GM21390 (cell line): ENCODE results near the gene DNAJC5G.
A peak's percentile ranks its signal among the peaks of the same experiment; 100 is the strongest.
"Not testable (repeated sequence)": the region's sequence is repeated elsewhere in the genome, so short reads cannot be mapped to it uniquely, and the experiment has no call there.

ENCODE experiments used
- ATAC-seq: cut with Tn5 transposase; IDR thresholded peaks from one replicate; pipeline ENCODE4 v1.9.1; 2021; ENCODE audit not compliant: unreplicated experiment

Gene DNAJC5G

DNA sequence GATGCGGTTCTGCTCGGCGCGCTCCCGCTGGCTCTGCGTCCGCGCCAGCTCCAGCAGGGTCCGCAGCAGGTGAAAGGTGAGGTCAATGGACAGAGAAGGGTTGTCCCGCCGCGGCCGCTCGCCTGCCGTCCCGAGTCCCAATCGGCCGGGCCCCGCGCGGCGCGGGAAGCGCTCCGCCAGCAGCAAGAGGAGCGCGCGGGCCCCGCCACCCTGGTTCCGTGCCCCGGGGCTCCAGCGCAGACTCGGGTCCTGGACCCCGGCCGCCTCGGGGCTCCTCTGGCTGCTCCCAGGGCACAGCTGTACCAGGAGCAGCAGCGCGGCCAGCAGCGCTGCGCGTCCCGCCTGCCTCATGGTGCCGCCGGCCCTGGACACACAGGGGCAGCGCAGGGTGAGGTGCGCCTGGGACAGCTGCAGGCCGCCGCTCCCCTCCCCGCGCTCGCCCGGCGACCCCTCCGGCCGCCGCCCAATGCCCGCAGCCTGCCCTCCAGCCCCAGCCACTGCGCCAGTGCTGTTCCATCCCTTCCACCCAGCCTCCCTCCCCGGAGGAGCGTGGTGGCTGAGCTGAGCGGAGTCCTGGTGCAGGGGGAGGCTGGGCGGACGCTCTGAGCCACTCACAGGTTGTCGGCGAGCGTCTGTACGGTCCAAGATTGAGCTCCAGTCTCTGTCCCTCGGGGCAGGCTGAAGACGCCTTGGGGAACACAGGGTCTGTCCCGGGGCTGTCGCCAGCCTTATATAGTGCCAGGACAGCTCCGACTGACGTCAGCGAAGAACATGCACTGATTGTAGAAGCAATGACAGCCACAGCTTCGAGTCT lies 32.5 kb downstream of the DNAJC5G start:
- ATAC-seq: no peak

DNA sequence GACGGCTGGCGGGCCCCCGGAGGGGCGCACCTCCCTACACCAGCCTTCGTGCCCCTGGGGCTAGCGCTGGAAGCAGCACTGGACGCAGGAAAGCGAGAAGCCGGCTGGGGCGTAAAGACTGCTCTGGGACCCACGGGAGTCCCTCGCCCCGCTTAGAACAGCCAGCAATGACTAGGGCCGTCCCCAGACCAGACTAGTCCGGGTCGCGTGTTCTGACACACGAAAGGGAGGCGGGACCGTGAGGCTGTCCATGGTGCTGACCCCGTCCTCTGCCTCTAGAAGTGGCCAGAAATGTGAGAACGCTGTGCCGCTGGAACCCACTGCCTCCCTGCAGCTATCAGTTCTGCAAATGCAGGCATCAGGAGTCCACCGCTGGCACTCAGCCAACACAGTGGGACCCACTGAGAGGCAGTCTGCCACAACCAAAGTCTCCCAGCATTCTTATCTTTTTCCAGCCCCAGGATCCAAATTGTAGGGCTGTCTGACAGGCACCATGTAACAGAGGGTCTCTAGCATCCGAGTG lies 33.2 kb downstream of the DNAJC5G start, which contains the start of gene UCN:
UCN (minus strand) TSS at position 87 of the 523 bp plus-strand sequence. CDS start 550 bp downstream, outside the sequence.
- no peak for ATAC-seq

DNA sequence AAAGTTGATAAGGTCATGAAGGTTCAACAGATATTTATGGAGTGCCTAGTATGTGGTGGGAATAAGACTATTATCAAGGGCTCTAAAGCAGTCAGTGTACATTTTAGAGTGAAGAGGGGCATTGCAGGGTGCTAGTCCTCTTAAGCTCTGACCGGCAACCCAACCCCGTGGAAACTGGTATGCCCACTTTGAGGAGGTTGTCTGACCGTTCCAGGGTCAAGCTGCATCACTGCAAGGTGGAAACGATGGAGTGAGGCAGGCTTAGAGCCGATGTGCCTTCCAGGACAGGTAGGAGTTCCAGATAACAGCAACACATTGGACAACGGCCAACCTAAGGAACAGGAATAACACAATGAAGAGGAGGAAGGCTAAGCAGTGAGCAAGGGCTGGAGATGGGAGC lies 34.4 kb downstream of the DNAJC5G start:
- no peak for ATAC-seq

DNA sequence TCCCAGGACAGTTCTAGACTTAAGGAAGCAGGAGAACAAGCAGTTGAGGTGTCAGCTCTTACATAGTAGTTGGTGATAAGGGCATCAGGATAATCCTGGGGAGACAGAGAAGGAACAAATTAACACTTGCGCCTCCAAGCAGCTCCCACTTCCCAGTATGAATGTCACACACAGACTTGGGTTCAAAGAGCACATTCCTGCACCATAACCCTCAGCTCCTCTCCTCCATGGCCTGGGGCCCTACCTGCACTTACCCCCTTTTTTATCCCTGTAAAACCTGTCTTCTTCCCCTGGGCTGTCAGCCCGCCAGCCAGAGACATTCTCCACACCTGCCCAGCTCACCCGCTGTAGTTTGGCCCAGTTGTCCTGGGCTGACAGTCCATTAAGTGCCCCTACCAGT lies 36.9 kb downstream of the DNAJC5G start:
- no peak for ATAC-seq

DNA sequence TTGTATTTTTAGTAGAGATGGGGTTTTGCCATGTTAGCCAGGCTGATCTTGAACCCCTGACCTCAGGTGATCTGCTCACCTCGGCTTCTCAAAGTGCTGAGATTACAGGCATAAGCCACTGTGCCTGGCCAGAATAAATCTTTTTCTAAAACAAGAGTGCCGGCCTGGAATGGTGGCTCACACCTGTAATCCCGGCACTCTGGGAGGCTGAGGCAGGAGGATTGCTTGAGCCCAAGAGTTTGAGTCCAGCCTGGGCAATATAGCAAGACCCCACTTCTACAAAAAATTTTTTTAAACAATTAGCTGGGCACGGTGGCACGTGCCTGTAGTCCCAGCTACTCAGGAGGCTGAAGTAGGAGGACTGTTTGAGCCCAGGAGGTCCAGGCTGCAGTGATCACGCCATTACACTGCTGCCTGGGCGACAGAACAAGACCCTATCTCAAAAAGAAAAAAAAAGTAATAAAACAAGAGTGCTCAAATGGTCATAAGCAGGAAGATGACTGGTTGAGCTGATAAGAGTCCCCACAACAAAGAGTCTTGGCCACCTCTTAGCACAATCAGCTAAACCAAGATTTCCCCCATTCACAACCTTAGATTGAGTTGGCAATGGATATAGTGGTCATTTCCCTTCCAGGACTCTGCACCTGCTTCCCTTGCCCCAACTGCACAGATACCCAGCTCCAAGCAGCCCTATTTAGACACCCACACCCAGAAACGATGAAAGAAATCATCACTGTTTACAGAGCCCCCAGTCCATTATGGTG lies 38.8 kb downstream of the DNAJC5G start:
- ATAC-seq: no peak

DNA sequence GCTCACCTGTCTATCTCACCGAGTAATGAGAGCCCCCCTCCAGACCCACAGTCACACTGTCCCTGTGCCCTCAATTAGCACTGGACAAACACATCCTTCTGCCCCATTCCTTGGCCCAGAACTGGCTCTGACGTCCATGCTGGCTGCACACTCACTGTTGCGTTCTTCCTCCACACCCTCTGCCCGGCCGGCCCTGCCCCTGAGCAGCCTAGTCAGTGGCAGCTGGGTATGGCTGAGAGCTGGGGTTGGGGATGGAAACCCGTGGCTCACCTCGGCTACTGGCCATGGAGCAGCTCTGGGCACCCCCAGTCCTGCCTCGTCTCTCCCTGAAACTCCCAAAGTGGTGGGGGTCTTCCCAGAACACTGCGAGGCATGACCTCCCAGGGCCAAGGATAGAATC lies 39.5 kb downstream of the DNAJC5G start:
- ATAC-seq: no peak

DNA sequence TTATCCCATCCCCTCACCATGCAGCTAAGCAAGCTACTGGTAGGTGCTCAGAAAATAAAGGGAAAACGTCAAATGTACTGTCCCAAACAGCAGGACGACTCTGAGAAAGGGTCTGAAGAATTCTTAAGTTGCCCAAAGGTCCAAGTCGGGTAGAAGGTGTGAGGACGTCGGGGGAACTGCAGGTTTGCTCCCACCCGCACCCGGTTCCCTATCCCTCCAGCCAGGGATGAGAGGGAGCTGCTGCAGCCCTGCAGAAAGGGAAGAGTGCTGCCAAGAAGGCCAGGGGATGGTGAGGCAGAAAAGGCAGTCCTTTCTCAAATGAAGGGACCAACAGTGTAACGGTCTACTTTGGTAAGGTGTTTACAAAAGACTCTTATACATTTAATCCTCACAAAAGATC lies 39.9 kb downstream of the DNAJC5G start:
- ATAC-seq: no peak

DNA sequence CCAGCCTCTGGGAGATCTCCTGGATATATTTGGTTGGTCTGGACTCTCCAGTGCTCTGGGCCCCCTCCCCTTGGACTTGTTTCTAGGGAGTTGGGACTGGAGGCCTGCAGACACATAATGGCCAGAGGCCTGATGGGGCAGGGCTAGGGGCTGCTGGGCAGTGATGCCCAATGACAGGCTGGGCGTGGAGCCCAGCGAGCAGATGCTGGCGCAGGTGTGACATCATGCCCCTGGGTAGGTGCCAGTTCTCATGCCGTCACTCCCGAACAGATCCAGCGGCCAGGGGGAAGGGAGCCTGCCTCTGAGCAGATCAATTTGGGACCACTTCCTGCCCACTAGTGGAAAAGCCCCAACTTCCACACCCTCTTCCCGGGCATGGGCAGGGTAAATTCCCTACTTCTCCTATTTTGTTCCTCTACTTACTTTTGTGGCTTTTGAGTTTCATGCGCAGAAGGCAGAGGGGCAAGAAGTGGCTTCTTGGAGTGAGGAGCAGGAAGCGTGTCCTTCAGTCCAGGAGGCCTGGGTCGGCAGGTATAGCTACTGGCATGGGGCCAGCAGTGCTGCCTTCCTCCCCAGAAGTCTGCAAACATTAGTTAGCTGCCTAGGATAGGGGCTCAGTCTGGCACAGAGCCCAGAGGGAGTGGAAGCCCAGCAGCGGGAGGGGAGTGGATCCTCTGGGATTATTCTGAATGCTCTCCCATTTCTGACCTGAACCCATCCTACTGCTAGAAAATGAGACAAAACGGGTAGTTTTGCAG lies 41.6 kb downstream of the DNAJC5G start:
- no peak for ATAC-seq

DNA sequence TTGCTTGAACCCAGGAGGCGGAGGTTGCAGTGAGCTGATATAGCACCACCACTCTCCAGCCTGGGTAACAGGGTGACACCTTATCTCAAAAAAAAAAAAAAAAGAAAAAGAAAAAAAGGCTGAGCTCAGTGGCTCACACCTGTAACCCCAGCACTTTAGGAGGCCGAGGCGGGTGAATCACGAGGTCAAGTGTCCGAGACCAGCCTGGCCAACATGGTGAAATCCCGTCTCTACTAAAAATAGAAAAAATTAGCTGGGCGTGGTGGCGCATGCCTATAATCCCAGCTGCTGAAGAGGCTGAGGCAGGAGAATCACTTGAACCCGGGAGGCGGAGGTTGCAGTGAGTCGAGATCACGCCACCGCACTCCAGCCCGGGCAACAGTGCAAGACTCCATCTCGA lies 44.6 kb downstream of the DNAJC5G start:
- not testable (repeated sequence) for ATAC-seq

DNA sequence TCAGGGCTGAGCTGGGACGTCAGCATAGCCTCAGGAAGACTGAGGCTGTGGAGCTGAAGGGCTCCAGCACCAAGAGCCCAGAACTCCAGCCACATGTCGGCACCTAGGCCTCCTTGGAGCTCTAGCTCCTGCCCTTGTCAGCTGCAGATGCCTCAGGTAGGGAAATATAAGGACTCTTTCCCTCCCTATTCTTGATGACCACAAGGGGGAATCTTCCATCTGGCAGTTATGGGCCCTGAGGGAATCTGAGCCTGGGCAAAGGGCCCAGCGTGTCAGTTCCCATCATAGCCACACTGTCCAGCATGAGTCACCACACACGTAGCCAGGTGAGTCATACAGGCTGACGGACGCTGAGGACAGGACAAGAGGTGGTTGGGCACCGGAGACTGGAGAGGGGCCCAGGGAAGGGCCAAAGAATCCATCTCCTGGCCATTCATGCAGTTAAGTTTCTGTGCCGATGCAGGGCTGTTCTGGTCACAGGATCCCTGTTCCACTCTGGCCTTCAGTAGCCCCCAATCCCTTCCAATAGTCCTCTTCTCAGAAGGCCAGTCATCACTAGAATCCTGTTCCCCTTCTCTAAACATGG lies 45.8 kb downstream of the DNAJC5G start:
- ATAC-seq: no peak

DNA sequence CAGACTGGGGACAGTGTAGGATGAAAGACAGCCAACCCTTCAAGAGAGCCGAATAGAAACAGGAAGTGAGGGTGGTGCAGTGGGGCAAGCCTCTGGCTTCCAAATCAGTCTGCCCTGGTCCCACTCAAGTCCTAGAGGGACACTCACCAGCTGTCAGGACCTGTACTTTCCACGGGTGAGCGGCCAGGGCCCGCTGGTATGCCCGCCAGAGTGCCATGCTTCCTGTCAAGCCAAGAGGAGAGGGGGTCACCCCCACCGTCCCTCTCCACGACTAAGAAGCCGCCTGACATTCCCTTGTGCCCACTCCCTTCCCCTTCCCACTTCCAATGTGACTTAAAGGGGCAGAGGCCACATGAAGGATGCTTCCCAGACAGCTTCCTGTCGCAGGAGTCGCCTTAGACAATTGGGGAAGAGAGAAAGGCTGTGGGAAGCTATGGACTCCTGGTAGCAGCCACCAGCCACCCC lies 47.1 kb downstream of the DNAJC5G start:
- ATAC-seq: no peak

DNA sequence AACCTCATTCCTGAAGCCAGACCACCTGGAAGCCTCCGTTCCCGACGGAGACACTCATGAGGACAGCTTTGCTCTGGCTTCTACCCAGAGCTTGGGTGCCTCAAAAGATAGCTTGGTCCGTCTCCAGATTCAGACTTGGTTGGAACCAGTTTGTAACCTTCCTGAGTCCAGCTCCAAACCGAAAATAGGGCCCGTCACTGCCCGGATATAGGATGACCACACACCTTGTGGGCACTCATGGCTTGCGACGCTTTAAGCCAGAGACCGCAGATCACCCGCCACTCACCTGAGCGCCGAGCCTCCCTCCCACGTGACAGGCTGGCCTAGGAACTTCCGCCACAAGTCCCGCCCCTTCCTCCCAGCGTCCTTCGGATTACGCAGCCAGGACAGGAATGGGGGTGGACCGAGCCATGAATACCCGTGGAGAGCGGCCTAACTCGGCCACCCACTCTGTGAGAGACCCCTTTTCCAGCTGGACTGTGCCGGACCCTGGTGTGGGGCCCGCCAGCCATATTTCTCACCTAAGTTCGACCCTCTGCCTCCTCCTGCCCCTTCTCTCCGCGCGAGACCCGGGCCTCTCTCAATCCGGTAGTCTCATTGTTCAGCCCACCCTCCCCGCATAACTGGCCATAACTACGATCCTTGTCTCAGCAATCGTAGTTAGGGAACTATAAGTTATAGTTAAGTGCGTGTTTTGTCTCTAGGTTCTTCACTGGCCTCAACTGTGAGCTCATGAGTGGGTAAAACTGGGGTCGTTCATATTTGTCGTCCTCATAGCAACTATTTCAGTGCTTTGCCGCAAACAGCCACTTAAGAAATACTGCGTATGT lies 47.7 kb downstream of the DNAJC5G start, which contains the start of gene MPV17:
MPV17 (minus strand) TSS at position 332 of the 830 bp plus-strand sequence. CDS start 580 bp downstream, outside the sequence.
- peak; percentile 91 for ATAC-seq

DNA sequence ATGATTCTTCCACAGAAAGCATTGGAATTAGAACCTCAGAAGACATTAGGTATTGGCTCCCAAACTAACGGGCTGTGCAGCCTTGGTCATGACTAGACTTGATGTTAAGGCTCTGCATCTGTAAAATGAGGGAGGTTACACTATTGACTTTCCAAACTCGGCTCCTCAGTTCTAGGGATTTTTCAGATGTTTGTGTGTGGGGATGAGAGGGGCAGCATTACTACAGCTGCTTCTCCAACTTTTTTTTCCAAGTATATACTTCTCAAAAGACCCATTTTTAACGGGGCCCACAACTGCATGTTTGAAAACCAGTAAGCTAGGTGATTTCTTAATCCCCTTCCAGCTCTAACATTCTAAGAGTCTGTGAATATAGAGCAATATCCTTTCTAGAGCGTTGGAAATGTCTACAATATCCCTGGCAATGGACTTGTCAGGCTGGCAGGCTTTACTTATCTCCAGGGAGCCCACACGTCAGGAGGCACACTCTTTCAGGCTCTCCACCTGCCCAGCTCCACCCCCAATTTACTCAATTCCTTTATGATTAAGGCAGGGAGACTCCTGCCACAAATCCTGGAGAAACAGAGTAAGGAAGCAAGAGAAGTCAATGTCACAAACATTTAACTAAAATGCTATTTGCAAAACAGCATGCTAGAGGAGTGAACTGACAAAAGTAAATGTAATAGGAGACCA lies 48.5 kb downstream of the DNAJC5G start:
- ATAC-seq: no peak

DNA sequence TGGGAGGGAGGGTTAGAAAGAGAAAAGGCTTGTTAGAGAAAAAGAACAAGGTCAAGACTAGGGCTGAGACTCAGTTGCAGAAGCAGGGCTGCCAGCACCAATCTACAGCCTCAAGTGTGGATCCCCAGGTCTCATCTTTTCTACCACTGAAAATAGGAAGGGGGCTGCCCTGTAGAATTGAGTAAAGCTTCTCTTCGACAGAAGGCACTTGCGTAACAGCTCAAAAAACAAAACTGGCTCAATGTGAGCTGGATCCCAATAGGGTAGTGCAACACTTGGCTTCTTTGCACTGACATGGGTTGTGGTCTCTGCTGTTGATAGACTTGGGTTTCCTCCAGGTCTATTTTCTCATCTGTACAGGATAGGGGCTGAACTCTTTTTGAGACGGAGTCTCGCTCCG lies 49.5 kb downstream of the DNAJC5G start:
- ATAC-seq: no peak
